Prostate gland (tissue), 2 donors: Measurements from ENCODE around the gene TACR2. TPM values are rescaled to one million over a fixed set of nuclear protein-coding genes. Genes with fewer than 3 reads are reported as not detected.

ENCODE experiments used
- DNase-seq: peaks from one replicate; pipeline ENCODE4 v3.0.0-alpha.2; 2019; ENCODE audit warnings: low spot score
- H3K27ac ChIP-seq, 2 donors: fragments of 200-600 bp; sonication (generic); 2 replicates each; pipeline ENCODE4 v1.5.1; 2017 to 2019
- H3K27me3 ChIP-seq: fragments of 200-600 bp; sonication (generic); replicated peaks from 2 replicates; pipeline ENCODE4 v1.5.1; 2019; ENCODE audit not compliant: insufficient read depth
- H3K36me3 ChIP-seq, 2 donors: fragments of 200-600 bp; sonication (generic); 1 replicate in 1 of 2; 2 replicates in 1 of 2; pipeline versions ENCODE4 v1.5.1 to v1.8.1; 2017 to 2019
- H3K4me1 ChIP-seq: fragments of 200-600 bp; sonication (generic); replicated peaks from 2 replicates; pipeline ENCODE4 v1.5.1; 2019
- H3K4me3 ChIP-seq, 2 donors: fragments of 200-600 bp; sonication (generic); 2 replicates each; pipeline ENCODE4 v1.5.1; 2017 to 2019
- H3K9me3 ChIP-seq: fragments of 200-600 bp; sonication (generic); 2 replicates; pipeline ENCODE4 v1.5.1; 2017
- CTCF ChIP-seq, 4 experiments: fragments of 200-600 bp in 2 of 4; fragments of 450-650 bp in 2 of 4; sonication (generic) in 2 of 4; IDR thresholded peaks; 1 replicate in 3 of 4; 2 replicates in 1 of 4; pipeline ENCODE4 v1.5.1; 2016 to 2019; ENCODE audit warnings: antibody characterized with exemption in 4 of 4, mild to moderate bottlenecking in 2 of 4, moderate library complexity in 2 of 4
- POLR2A ChIP-seq: fragments of 450-650 bp; IDR thresholded peaks from one replicate; pipeline ENCODE4 v1.6.1; 2016; ENCODE audit warnings: antibody characterized with exemption, mild to moderate bottlenecking
- POLR2AphosphoS5 ChIP-seq: sonication (generic); formaldehyde crosslinking; IDR thresholded peaks from one replicate; pipeline ENCODE4 v1.6.1; 2017; ENCODE audit warnings: antibody characterized with exemption
- WGBS: methylation state at CpG from one replicate; pipeline ENCODE4 v1.1.5; 2018; 5-methylcytosine and 5-hydroxymethylcytosine counted together
- intact Hi-C: fragments of 100-400 bp; cut with DNase I; formaldehyde crosslinking; loops from one replicate; pipeline ENCODE4 v1.14.2; 2022
- total RNA-seq, 2 donors: library from RNA; depleted of rRNA; stranded (reverse); fragments of >200 nt; gene quantifications; one replicate each; pipeline ENCODE4 v1.1.0, GENCODE V29; 2016

Gene TACR2
- total RNA-seq, 2 donors from 2014 or later: 0.77 to 2.4 TPM

- TF ChIP-seq CTCF (IDR thresholded peaks at IDR 0.05): no peak
- no peak for TF ChIP-seq POLR2A
- TF ChIP-seq POLR2AphosphoS5: no peak
- Histone ChIP-seq H3K4me3 (no peak overlapping the region), H3K9me3 (no peaks in the 10 kb centered on the region), H3K27me3 (no peaks in the 10 kb centered on the region), H3K4me1 (peaks cover 3% of the 10 kb centered on the region), H3K27ac (no peak overlapping the region), H3K36me3 (peaks cover 0 to 7% of the 10 kb centered on the region in 2 donors)
- WGBS: 80% methylated on average over 10 of the region's 10 CpGs
- intact Hi-C loops: loop anchor here (5.0 kb wide), 2 partner anchors 103 to 233 kb away; no protein-coding TSS in a partner anchor
- no peak for DNase-seq
These were observed 11.9 kb downstream of the TACR2 start for GRCh38 chr10:69404786-69405185.

- Histone ChIP-seq H3K27me3 (no peaks in the 10 kb centered on the region), H3K4me1 (peaks cover 3% of the 10 kb centered on the region), H3K36me3 (peaks cover 0 to 7% of the 10 kb centered on the region in 2 donors), H3K4me3 (no peak overlapping the region), H3K27ac (no peak overlapping the region), H3K9me3 (no peaks in the 10 kb centered on the region)
- DNase-seq: no peak
- WGBS: 66% methylated on average over 3 of the region's 3 CpGs
- intact Hi-C loops: no loop called here
- TF ChIP-seq POLR2A (no peak), CTCF (IDR thresholded peaks at IDR 0.05) (no peak), POLR2AphosphoS5 (no peak)
These were observed 13.2 kb downstream of the TACR2 start for GRCh38 chr10:69403519-69403918.

GRCh38 chr10:69403066-69403465 is 13.7 kb downstream of the TACR2 start:
- 71% methylated on average over 1 of the region's 1 CpG for WGBS
- TF ChIP-seq CTCF (IDR thresholded peaks at IDR 0.05) (no peak), POLR2AphosphoS5 (no peak), POLR2A (no peak)
- no peak for DNase-seq
- Histone ChIP-seq H3K27ac (no peak overlapping the region), H3K4me1 (peaks cover 2% of the 10 kb centered on the region), H3K4me3 (no peak overlapping the region), H3K27me3 (no peaks in the 10 kb centered on the region), H3K9me3 (no peaks in the 10 kb centered on the region), H3K36me3 (peaks cover 0 to 7% of the 10 kb centered on the region in 2 donors)
- intact Hi-C loops: no loop called here

- no peak for TF ChIP-seq POLR2AphosphoS5
- no peak for TF ChIP-seq POLR2A
- TF ChIP-seq CTCF (IDR thresholded peaks at IDR 0.05): no peak
- DNase-seq: no peak
- H3K4me3 ChIP-seq: no peak overlapping the region
- no peak overlapping the region for H3K27ac ChIP-seq
- H3K36me3 ChIP-seq: peaks cover 0 to 7% of the 10 kb centered on the region in 2 donors
- H3K27me3 ChIP-seq: no peaks in the 10 kb centered on the region
- intact Hi-C loops: no loop called here
- WGBS: 51% methylated on average over 6 of the region's 6 CpGs
- H3K9me3 ChIP-seq: no peaks in the 10 kb centered on the region
- no peaks in the 10 kb centered on the region for H3K4me1 ChIP-seq
These were observed 14.3 kb downstream of the TACR2 start for GRCh38 chr10:69402386-69402785.

- Histone ChIP-seq H3K36me3 (peaks cover 0 to 7% of the 10 kb centered on the region in 2 donors), H3K9me3 (no peaks in the 10 kb centered on the region), H3K27me3 (no peaks in the 10 kb centered on the region), H3K27ac (no peak overlapping the region), H3K4me1 (no peaks in the 10 kb centered on the region), H3K4me3 (no peak overlapping the region)
- 67% methylated on average over 11 of the region's 11 CpGs for WGBS
- no peak for DNase-seq
- TF ChIP-seq CTCF (IDR thresholded peaks at IDR 0.05) (no peak), POLR2A (no peak), POLR2AphosphoS5 (no peak)
- intact Hi-C loops: no loop called here
These were observed 15.3 kb downstream of the TACR2 start for GRCh38 chr10:69401416-69401815.
